ENCODE measurements around the gene EYA3. TPM values are rescaled to one million over a fixed set of nuclear protein-coding genes. Genes with fewer than 3 reads are reported as not detected.

EYA3 gene
- total RNA-seq, 1 experiment from 2014 or later, result 32.7 TPM

- H3K27ac Mint-ChIP-seq, result peak overlapping the region in 1 of 3 experiments; percentile 64; a peak in 2 of 7 replicates
- H4K91ac ChIP-seq (ENCODE audit: insufficient read length, low read depth, low read length), result no peak overlapping the region
- H3K14ac ChIP-seq (ENCODE audit: insufficient read depth, low read length), result no peak overlapping the region
- H3K4me1 ChIP-seq (ENCODE audit: insufficient read depth, low read length), result no peaks in the 10 kb centered on the region
- no peak overlapping the region for H4K5ac ChIP-seq (ENCODE audit: insufficient read length, low read depth, low read length)
- no peak overlapping the region for H3K4ac ChIP-seq (ENCODE audit: low read depth, low read length)
- H2BK15ac ChIP-seq (ENCODE audit: low read depth, low read length), result no peak overlapping the region
- no peak overlapping the region for H2BK120ac ChIP-seq (ENCODE audit: low read depth, low read length, poor library complexity, severe bottlenecking)
- no peaks in the 10 kb centered on the region for H4K20me1 ChIP-seq (ENCODE audit: control insufficient read depth, insufficient read depth, insufficient read length)
- no peak overlapping the region for H2AK5ac ChIP-seq (ENCODE audit: insufficient read length, low read length)
- H3K9me3 Mint-ChIP-seq, result no peaks in the 10 kb centered on the region
- H4K8ac ChIP-seq (replicated peaks; ENCODE audit: insufficient read length, low read depth, low read length), result no peak overlapping the region
- peaks cover 0 to 6% (median 0%) of the 10 kb centered on the region in 3 experiments; a peak in 2 of 7 replicates for H3K36me3 Mint-ChIP-seq (ENCODE audit: insufficient read depth in 1 of 3, low read depth in 3 of 3)
- no peak for DNase-seq
- H3K27me3 Mint-ChIP-seq (ENCODE audit: low read depth), result no peaks in the 10 kb centered on the region
- WGBS (ENCODE audit: extremely low coverage, insufficient read length, low lambda C conversion rate), result no CpG with 5 or more reads among the region's 7 CpGs
- H3K9me3 ChIP-seq (ENCODE audit: control insufficient read depth, low read depth, low read length), result no peaks in the 10 kb centered on the region
- TF ChIP-seq, protein P1, sequence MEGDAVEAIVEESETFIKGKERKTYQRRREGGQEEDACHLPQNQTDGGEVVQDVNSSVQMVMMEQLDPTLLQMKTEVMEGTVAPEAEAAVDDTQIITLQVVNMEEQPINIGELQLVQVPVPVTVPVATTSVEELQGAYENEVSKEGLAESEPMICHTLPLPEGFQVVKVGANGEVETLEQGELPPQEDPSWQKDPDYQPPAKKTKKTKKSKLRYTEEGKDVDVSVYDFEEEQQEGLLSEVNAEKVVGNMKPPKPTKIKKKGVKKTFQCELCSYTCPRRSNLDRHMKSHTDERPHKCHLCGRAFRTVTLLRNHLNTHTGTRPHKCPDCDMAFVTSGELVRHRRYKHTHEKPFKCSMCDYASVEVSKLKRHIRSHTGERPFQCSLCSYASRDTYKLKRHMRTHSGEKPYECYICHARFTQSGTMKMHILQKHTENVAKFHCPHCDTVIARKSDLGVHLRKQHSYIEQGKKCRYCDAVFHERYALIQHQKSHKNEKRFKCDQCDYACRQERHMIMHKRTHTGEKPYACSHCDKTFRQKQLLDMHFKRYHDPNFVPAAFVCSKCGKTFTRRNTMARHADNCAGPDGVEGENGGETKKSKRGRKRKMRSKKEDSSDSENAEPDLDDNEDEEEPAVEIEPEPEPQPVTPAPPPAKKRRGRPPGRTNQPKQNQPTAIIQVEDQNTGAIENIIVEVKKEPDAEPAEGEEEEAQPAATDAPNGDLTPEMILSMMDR (conservative IDR thresholded peaks at IDR 0.05), result no peak
- H3K9ac ChIP-seq (ENCODE audit: extremely low read depth, insufficient read length, low read length), result no peak overlapping the region
- H3K18ac ChIP-seq (ENCODE audit: insufficient read length, low read depth, low read length), result no peak overlapping the region
- H3K4me3 Mint-ChIP-seq, result no peak overlapping the region
- no peak overlapping the region for H3K56ac ChIP-seq (ENCODE audit: insufficient read length, low read depth, low read length)
- H2BK20ac ChIP-seq (ENCODE audit: low read depth, low read length, poor library complexity, severe bottlenecking), result no peak overlapping the region
- no peak overlapping the region for H3K4me2 ChIP-seq (ENCODE audit: insufficient read depth, insufficient read length, low read length)
- no peak overlapping the region for H3K27ac ChIP-seq (ENCODE audit: insufficient read length, low read depth, low read length)
- H3T11ph ChIP-seq (ENCODE audit: low read length), result no peak overlapping the region
- H3K4me1 Mint-ChIP-seq, result no peaks in the 10 kb centered on the region
- no peaks in the 10 kb centered on the region for H3K79me2 ChIP-seq (ENCODE audit: insufficient read depth, low read length)
- no peaks in the 10 kb centered on the region for H3K27me3 ChIP-seq (ENCODE audit: insufficient read depth, low read length)
- H3K79me1 ChIP-seq (ENCODE audit: insufficient read depth, low read depth, low read length, poor library complexity, severe bottlenecking), result no peaks in the 10 kb centered on the region
- H3K23me2 ChIP-seq (ENCODE audit: insufficient read length, low read depth, low read length, poor library complexity, severe bottlenecking), result no peaks in the 10 kb centered on the region
- no peak overlapping the region for H2AFZ ChIP-seq (ENCODE audit: low read length)
- H3K23ac ChIP-seq (ENCODE audit: insufficient read length, low read depth, low read length), result no peak overlapping the region
- H2BK5ac ChIP-seq (ENCODE audit: insufficient read length, low read length), result no peak overlapping the region
- no peak overlapping the region for H2BK12ac ChIP-seq (ENCODE audit: insufficient read length, low read depth, low read length)
These were observed 25.6 kb downstream of the EYA3 start for GRCh38 chr1:28062806-28063205.

Data from H9 (cell line).